HCT116 (cell line): ENCODE results near the gene OR9I1. TPM values are rescaled to one million over a fixed set of nuclear protein-coding genes. Genes with fewer than 3 reads are reported as not detected.

Source experiments
- ATAC-seq: fragments of 200-7000 bp; cut with Tn5 transposase; 2 replicates; pipeline ENCODE4 v1.9.1; 2020; ENCODE audit warnings: mild to moderate bottlenecking, moderate library complexity
- BruUV-seq: library from RNA; stranded (reverse); fragments of 400-500 nt; replicated peaks from 2 replicates; lab custom pipeline; 2021; lab: Mats Ljungman, UMichigan
- CTCF ChIA-PET: fragments of 300-600 bp; sonication (Branson Sonifier 250); formaldehyde crosslinking; loops from one replicate; lab custom pipeline; 2021; ENCODE audit warnings: antibody characterized with exemption; lab: Charles Lee
- POLR2A ChIA-PET: fragments of 300-600, 350-600 bp; sonication (Branson Sonifier 250); formaldehyde crosslinking; loops from one replicate; lab custom pipeline; 2021; ENCODE audit warnings: antibody characterized with exemption; lab: Charles Lee
- RAD21 ChIA-PET, 2 experiments: fragments of 300-600 bp; sonication (Branson Sonifier 250); formaldehyde crosslinking; loops; one replicate each; lab custom pipeline; 2023; ENCODE audit warnings: low total read pairs in 2 of 2; ENCODE audit not compliant: uncharacterized antibody in 2 of 2, unreplicated experiment in 2 of 2, low non-redundant PET in 1 of 2; lab: Charles Lee
- DNase-seq: peaks from one replicate; pipeline ENCODE4 v3.0.0-alpha.2; 2010; ENCODE audit warnings: low read depth, low spot score
- H2AFZ ChIP-seq: fragments of 200-600 bp; shearing (Covaris generic), sonication (generic); 2 replicates; pipeline ENCODE4 v1.6.1; 2017; ENCODE audit warnings: low read depth, mixed run types, mixed read lengths, antibody characterized with exemption, low read length; ENCODE audit not compliant: poor library complexity, severe bottlenecking
- H3K27ac ChIP-seq: 2 replicates; pipeline ENCODE4 v1.5.1; 2012; ENCODE audit warnings: low read depth, low read length
- H3K27me3 ChIP-seq: fragments of 200-600 bp; sonication (generic); 2 replicates; pipeline ENCODE4 v1.6.1; 2016; ENCODE audit warnings: mixed run types, low read length, mixed read lengths; ENCODE audit not compliant: insufficient read depth
- H3K36me3 ChIP-seq, 2 experiments: fragments of 200-500 bp in 1 of 2; fragments of 200-600 bp in 1 of 2; sonication (Bioruptor generic) in 1 of 2; sonication (generic) in 1 of 2; 2 replicates each; pipeline versions ENCODE4 v1.5.1 to v1.6.1; 2014 to 2016; ENCODE audit warnings: low read length in 2 of 2, inconsistent platforms in 1 of 2, mixed read lengths in 1 of 2, mixed run types in 1 of 2; ENCODE audit not compliant: insufficient read depth in 2 of 2, control insufficient read depth in 1 of 2
- H3K4me1 ChIP-seq, 2 experiments: fragments of 200-600 bp in 1 of 2; sonication (generic) in 1 of 2; 2 replicates each; pipeline versions ENCODE4 v1.5.1 to v1.6.1; 2012 to 2017; ENCODE audit warnings: low read length in 2 of 2, inconsistent platforms in 1 of 2, mild to moderate bottlenecking in 1 of 2, mixed read lengths in 1 of 2, mixed run types in 1 of 2, moderate library complexity in 1 of 2; ENCODE audit not compliant: insufficient read depth in 2 of 2, control insufficient read depth in 1 of 2
- H3K4me2 ChIP-seq: fragments of 200-600 bp; sonication (generic); 2 replicates; pipeline ENCODE4 v1.6.1; 2017; ENCODE audit warnings: mixed run types, low read length, mixed read lengths
- H3K4me3 ChIP-seq, 2 experiments: fragments of 200-600 bp in 1 of 2; sonication (generic) in 1 of 2; replicated peaks in 1 of 2; 2 replicates each; pipeline ENCODE4 v1.5.1; 2011 to 2016; ENCODE audit warnings: low read length in 2 of 2, control low read depth in 1 of 2, low read depth in 1 of 2, mild to moderate bottlenecking in 1 of 2, mixed read lengths in 1 of 2, mixed run types in 1 of 2
- H3K79me2 ChIP-seq: fragments of 200-600 bp; sonication (generic); 2 replicates; pipeline ENCODE4 v1.6.1; 2017; ENCODE audit warnings: mild to moderate bottlenecking, mixed run types, low read length, moderate library complexity, mixed read lengths; ENCODE audit not compliant: insufficient read depth
- H3K9ac ChIP-seq: fragments of 200-600 bp; sonication (generic); 2 replicates; pipeline ENCODE4 v1.6.1; 2016; ENCODE audit warnings: low read length, mixed read lengths
- H3K9me2 ChIP-seq: fragments of 200-600 bp; sonication (generic), shearing (Covaris generic); 2 replicates; pipeline ENCODE4 v1.6.1; 2017; ENCODE audit warnings: mixed run types, mild to moderate bottlenecking, moderate library complexity; ENCODE audit not compliant: insufficient read depth
- H3K9me3 ChIP-seq, 2 experiments: fragments of 200-500 bp in 1 of 2; fragments of 200-600 bp in 1 of 2; sonication (Bioruptor generic) in 1 of 2; sonication (generic) in 1 of 2; 2 replicates each; pipeline ENCODE4 v1.6.1; 2014 to 2017; ENCODE audit warnings: low read length in 2 of 2, mixed read lengths in 2 of 2, inconsistent platforms in 1 of 2, low read depth in 1 of 2, mild to moderate bottlenecking in 1 of 2, mixed run types in 1 of 2, moderate library complexity in 1 of 2; ENCODE audit not compliant: control insufficient read depth in 1 of 2, insufficient read depth in 1 of 2
- H4K20me1 ChIP-seq: fragments of 200-600 bp; sonication (generic), shearing (Covaris generic); 2 replicates; pipeline ENCODE4 v1.6.1; 2017; ENCODE audit warnings: mixed run types, mild to moderate bottlenecking, moderate library complexity; ENCODE audit not compliant: insufficient read depth
- FOSL1 ChIP-seq: IDR thresholded peaks from 2 replicates; pipeline ENCODE4 v1.6.1; 2012; ENCODE audit warnings: low read depth
- JUND ChIP-seq: IDR thresholded peaks from 2 replicates; pipeline ENCODE4 v1.6.1; 2012
- SRF ChIP-seq: IDR thresholded peaks from 2 replicates; pipeline ENCODE4 v1.6.1; 2012; ENCODE audit warnings: low read depth
- ZBTB33 ChIP-seq: IDR thresholded peaks from 2 replicates; pipeline ENCODE4 v1.6.1; 2011; ENCODE audit warnings: mild to moderate bottlenecking, low read length, moderate library complexity; ENCODE audit not compliant: insufficient replicate concordance; ENCODE audit errors: extremely low read depth
- ZFX ChIP-seq: fragments of 450-650 bp; IDR thresholded peaks from 2 replicates; pipeline ENCODE4 v1.6.1; 2017
- ZNF274 ChIP-seq: fragments of 200-500 bp; sonication (Bioruptor generic); IDR thresholded peaks from 2 replicates; pipeline ENCODE4 v1.6.1; 2014; ENCODE audit warnings: mild to moderate bottlenecking, low read depth, low read length, inconsistent platforms
- intact Hi-C: fragments of 100-400 bp; cut with micrococcal nuclease; formaldehyde crosslinking; loops from 2 replicates; pipeline ENCODE4 v1.10.0; 2022
- total RNA-seq: library from RNA; stranded (reverse); gene quantifications from one replicate; pipeline ENCODE4 v1.2.1, GENCODE V29; 2021; ENCODE audit not compliant: unreplicated experiment
- TF ChIP-seq, protein P1 (sequence below): IDR thresholded peaks from 2 replicates; pipeline ENCODE4 v1.6.1; 2012; ENCODE audit warnings: low read depth

The OR9I1 gene
- total RNA-seq, 1 experiment from 2014 or later = not detected

DNA sequence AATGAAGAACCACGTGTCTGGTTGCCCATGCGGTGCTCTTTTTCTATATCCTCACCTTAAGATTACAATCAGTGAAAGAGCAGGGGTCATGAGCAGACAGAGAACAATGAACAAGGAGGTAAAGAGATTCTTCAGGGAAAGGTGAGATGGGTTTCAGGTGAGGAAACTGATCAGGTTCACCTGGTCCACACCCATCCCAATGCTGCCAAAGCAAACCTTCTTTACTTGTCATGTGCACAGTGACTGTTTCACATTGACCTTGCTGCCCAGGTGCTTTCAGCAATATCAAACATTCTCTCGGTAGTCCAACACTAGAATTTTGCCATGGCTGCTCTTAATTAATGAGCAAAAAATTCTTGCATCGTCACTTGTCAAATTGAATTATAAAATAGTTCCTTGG, 39.1 kb upstream of the OR9I1 start:
- ChIA-PET RAD21 (no interaction called here), CTCF (no interaction called here), POLR2A (no interaction called here)
- no peak overlapping the region for H3K4me2 ChIP-seq
- no peak for DNase-seq
- H3K9me2 ChIP-seq = no peaks in the 10 kb centered on the region
- TF ChIP-seq, protein P1, sequence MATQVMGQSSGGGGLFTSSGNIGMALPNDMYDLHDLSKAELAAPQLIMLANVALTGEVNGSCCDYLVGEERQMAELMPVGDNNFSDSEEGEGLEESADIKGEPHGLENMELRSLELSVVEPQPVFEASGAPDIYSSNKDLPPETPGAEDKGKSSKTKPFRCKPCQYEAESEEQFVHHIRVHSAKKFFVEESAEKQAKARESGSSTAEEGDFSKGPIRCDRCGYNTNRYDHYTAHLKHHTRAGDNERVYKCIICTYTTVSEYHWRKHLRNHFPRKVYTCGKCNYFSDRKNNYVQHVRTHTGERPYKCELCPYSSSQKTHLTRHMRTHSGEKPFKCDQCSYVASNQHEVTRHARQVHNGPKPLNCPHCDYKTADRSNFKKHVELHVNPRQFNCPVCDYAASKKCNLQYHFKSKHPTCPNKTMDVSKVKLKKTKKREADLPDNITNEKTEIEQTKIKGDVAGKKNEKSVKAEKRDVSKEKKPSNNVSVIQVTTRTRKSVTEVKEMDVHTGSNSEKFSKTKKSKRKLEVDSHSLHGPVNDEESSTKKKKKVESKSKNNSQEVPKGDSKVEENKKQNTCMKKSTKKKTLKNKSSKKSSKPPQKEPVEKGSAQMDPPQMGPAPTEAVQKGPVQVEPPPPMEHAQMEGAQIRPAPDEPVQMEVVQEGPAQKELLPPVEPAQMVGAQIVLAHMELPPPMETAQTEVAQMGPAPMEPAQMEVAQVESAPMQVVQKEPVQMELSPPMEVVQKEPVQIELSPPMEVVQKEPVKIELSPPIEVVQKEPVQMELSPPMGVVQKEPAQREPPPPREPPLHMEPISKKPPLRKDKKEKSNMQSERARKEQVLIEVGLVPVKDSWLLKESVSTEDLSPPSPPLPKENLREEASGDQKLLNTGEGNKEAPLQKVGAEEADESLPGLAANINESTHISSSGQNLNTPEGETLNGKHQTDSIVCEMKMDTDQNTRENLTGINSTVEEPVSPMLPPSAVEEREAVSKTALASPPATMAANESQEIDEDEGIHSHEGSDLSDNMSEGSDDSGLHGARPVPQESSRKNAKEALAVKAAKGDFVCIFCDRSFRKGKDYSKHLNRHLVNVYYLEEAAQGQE = no peak
- no peak for TF ChIP-seq ZFX
- no peaks in the 10 kb centered on the region for H3K79me2 ChIP-seq
- H3K4me3 ChIP-seq = no peak overlapping the region
- H3K9ac ChIP-seq = no peak overlapping the region
- H3K36me3 ChIP-seq = no peaks in the 10 kb centered on the region
- ATAC-seq = no peak
- no peak overlapping the region for H3K27ac ChIP-seq
- H3K9me3 ChIP-seq = no peaks in the 10 kb centered on the region
- intact Hi-C loops = no loop called here
- no TSS peak for BruUV-seq
- no peaks in the 10 kb centered on the region for H4K20me1 ChIP-seq
- H3K4me1 ChIP-seq = no peaks in the 10 kb centered on the region
- H3K27me3 ChIP-seq = peaks cover under 1% of the 10 kb centered on the region; the same call in 1 of the 2 replicates
- H2AFZ ChIP-seq = no peak overlapping the region

- ChIA-PET CTCF (no interaction called here), RAD21 (no interaction called here), POLR2A (no interaction called here)
- Histone ChIP-seq H3K4me3 (no peak overlapping the region), H3K79me2 (no peaks in the 10 kb centered on the region), H3K27me3 (peaks cover 5% of the 10 kb centered on the region), H3K4me2 (no peak overlapping the region), H3K4me1 (no peaks in the 10 kb centered on the region), H3K36me3 (no peaks in the 10 kb centered on the region), H3K9me3 (no peaks in the 10 kb centered on the region)
- intact Hi-C loops = no loop called here
- DNase-seq (no peak), ATAC-seq (no peak)
- no TSS peak for BruUV-seq
- no peak for TF ChIP-seq SRF
- no peak for TF ChIP-seq JUND
- no peak for TF ChIP-seq FOSL1
- no peak for TF ChIP-seq ZFX
- TF ChIP-seq ZBTB33 = no peak
- no peak for TF ChIP-seq ZNF274
- TF ChIP-seq, all 23 proteins: peak for 0
- Histone ChIP-seq H3K27ac (no peak overlapping the region), H3K9me2 (no peaks in the 10 kb centered on the region), H3K9ac (no peak overlapping the region), H2AFZ (no peak overlapping the region), H4K20me1 (no peaks in the 10 kb centered on the region)
These were observed 27.5 kb upstream of the OR9I1 start for GRCh38 chr11:58152781-58153180.
